NCI-H1092 treated with DMSO at 0.1 percent for 48 hours (cell line): ENCODE measurements around the gene TRIM51G.
"Not testable (repeated sequence)": the region's sequence is repeated elsewhere in the genome, so short reads cannot be mapped to it uniquely, and the experiment has no call there.

ENCODE experiments used
- DNase-seq: peaks from one replicate; lab custom pipeline; 2025; lab: John Stamatoyannopoulos, UW

Gene TRIM51G

GRCh38 chr11:48983785-48984184 is at the start of gene TRIM51G:
Gene TRIM51G, minus strand, starts transcription at chr11:48983885. Its CDS starts 2,190 bp downstream, at chr11:48981695.
- not testable (repeated sequence) for DNase-seq

GRCh38 chr11:49028523-49028922 is 44.8 kb upstream of the TRIM51G start, which contains the start of gene TRIM49B:
Gene TRIM49B, plus strand, starts transcription at chr11:49028823. Its CDS starts 2,777 bp downstream, at chr11:49031600.
- DNase-seq = not testable (repeated sequence)

GRCh38 chr11:48968592-48968991 is 15.1 kb downstream of the TRIM51G start:
- not testable (repeated sequence) for DNase-seq

GRCh38 chr11:48955315-48956049 is 28.2 kb downstream of the TRIM51G start:
- not testable (repeated sequence) for DNase-seq

- DNase-seq = not testable (repeated sequence)
Observed at GRCh38 chr11:48945796-48946195, 37.9 kb downstream of the TRIM51G start.
